ENCODE results near the gene FAU.

FAU gene

DNA sequence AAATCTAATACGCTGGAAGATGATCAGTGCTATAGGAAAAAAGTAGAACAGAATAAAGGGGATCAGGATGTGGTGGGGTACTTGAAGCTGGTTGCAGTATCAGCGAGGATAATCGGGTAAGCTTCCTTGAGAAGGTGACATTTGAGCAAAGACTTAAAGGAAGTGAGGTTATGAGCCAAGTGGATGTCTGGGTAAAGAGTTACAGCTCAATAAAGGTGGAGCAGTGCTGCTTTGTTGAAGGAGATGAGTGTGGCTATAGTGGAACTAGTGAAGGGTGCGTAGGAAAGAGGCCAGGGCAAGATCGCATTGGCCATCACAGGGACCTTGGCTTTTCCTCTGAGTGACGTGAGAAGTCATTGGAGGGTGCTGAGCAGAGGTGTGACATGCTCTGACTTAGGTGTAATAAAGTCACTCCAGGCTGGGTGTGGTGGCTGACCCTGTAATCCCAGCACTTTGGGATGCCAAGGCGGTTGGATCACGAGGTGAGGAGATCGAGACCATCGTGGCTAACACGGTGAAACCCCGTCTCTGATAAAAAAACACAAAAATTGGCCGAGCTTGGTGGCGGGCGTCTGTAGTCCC, 14.7 kb upstream of the FAU start:
- H3K4me3 ChIP-seq (ENCODE audit: low read depth in 1 of 2, low read length in 2 of 2) = no peak overlapping the region
- H3K4me1 ChIP-seq (ENCODE audit: control insufficient read depth in 1 of 2, insufficient read depth in 2 of 2, low read length in 2 of 2) = peaks cover 31 to 37% of the 10 kb centered on the region in 2 donors
- H3K27ac ChIP-seq (ENCODE audit: low read depth, low read length) = no peak overlapping the region
- H3K9ac ChIP-seq (ENCODE audit: low read depth in 1 of 2, low read length in 2 of 2) = peak overlapping the region in 1 of 2 donors; percentile 19
- no peaks in the 10 kb centered on the region for H3K27me3 ChIP-seq (ENCODE audit: control insufficient read depth in 1 of 2, insufficient read depth in 2 of 2, low read length in 2 of 2)
- H3K36me3 ChIP-seq (ENCODE audit: control insufficient read depth in 1 of 2, insufficient read depth in 2 of 2, low read length in 2 of 2) = peaks cover 10 to 15% of the 10 kb centered on the region in 2 donors
- H3K9me3 ChIP-seq (ENCODE audit: control insufficient read depth in 1 of 2, low read length in 2 of 2) = no peaks in the 10 kb centered on the region

- H3K36me3 ChIP-seq (ENCODE audit: control insufficient read depth in 1 of 2, insufficient read depth in 2 of 2, low read length in 2 of 2) = peaks cover 19 to 24% of the 10 kb centered on the region in 2 donors
- no peaks in the 10 kb centered on the region for H3K27me3 ChIP-seq (ENCODE audit: control insufficient read depth in 1 of 2, insufficient read depth in 2 of 2, low read length in 2 of 2)
- no peaks in the 10 kb centered on the region for H3K9me3 ChIP-seq (ENCODE audit: control insufficient read depth in 1 of 2, low read length in 2 of 2)
- H3K9ac ChIP-seq (ENCODE audit: low read depth in 1 of 2, low read length in 2 of 2) = peak overlapping the region; percentile 85 to 99
- peaks cover 31 to 46% of the 10 kb centered on the region in 2 donors for H3K4me1 ChIP-seq (ENCODE audit: control insufficient read depth in 1 of 2, insufficient read depth in 2 of 2, low read length in 2 of 2)
- H3K4me3 ChIP-seq (ENCODE audit: low read depth in 1 of 2, low read length in 2 of 2) = peak overlapping the region; percentile 78 to 94
- peak overlapping the region; percentile 97 for H3K27ac ChIP-seq (ENCODE audit: low read depth, low read length)
These were observed 13.8 kb upstream of the FAU start for GRCh38 chr11:65135633-65136145.

DNA sequence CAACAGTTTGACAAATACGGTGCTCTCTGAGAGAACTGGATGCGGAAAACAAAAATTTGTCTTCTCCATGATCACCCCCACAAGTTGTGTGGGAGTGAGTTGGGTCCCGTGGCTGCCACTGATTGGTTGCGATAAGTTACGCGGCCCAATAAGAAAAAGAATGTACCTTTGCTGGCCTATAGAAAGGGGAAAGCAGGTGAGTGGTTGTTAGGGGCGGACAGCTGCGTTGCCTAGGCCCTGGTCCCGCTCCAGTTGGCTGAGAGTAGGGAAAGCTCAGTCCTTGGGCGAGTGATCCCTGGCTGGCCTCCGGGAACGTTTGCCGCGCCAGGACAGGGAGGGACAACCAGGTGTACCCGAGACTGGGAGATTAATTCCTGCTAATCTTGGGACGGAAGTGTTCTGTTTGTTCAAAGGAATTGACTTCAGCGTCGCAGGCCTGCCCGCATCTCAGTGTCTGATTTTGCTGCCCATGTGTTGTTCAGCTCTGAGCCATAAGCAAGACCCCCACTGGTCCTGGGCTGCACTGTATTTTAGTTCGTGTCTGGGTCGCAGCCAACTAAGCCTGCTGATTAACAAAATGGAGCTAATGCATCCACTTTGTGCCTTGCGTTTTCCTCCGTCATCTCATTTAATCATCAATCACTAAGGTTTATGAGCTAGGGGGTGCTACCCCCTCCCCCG, 13.2 kb upstream of the FAU start:
- Histone ChIP-seq H3K27ac (ENCODE audit: low read depth, low read length) (peak overlapping the region; percentile 97), H3K4me3 (ENCODE audit: low read depth in 1 of 2, low read length in 2 of 2) (peak overlapping the region; percentile 78 to 94), H3K9me3 (ENCODE audit: control insufficient read depth in 1 of 2, low read length in 2 of 2) (no peaks in the 10 kb centered on the region), H3K27me3 (ENCODE audit: control insufficient read depth in 1 of 2, insufficient read depth in 2 of 2, low read length in 2 of 2) (no peaks in the 10 kb centered on the region), H3K9ac (ENCODE audit: low read depth in 1 of 2, low read length in 2 of 2) (peak overlapping the region; percentile 85 to 99), H3K4me1 (ENCODE audit: control insufficient read depth in 1 of 2, insufficient read depth in 2 of 2, low read length in 2 of 2) (peaks cover 31 to 46% of the 10 kb centered on the region in 2 donors), H3K36me3 (ENCODE audit: control insufficient read depth in 1 of 2, insufficient read depth in 2 of 2, low read length in 2 of 2) (peaks cover 22 to 29% of the 10 kb centered on the region in 2 donors)

GRCh38 chr11:65134240-65134951, 12.5 kb upstream of the FAU start, which contains the start of gene SYVN1:
SYVN1 (minus strand) TSS chr11:65134519; CDS start chr11:65133601, 918 bp downstream.
- peaks cover 31 to 46% of the 10 kb centered on the region in 2 donors for H3K4me1 ChIP-seq (ENCODE audit: control insufficient read depth in 1 of 2, insufficient read depth in 2 of 2, low read length in 2 of 2)
- no peaks in the 10 kb centered on the region for H3K9me3 ChIP-seq (ENCODE audit: control insufficient read depth in 1 of 2, low read length in 2 of 2)
- peak within 1 kb of the TSS; percentile 97 for H3K27ac ChIP-seq (ENCODE audit: low read depth, low read length)
- peak within 1 kb of the TSS; percentile 85 to 99 for H3K9ac ChIP-seq (ENCODE audit: low read depth in 1 of 2, low read length in 2 of 2)
- peak within 1 kb of the TSS; percentile 78 to 94 for H3K4me3 ChIP-seq (ENCODE audit: low read depth in 1 of 2, low read length in 2 of 2)
- no peaks in the 10 kb centered on the region for H3K27me3 ChIP-seq (ENCODE audit: control insufficient read depth in 1 of 2, insufficient read depth in 2 of 2, low read length in 2 of 2)
- H3K36me3 ChIP-seq (ENCODE audit: control insufficient read depth in 1 of 2, insufficient read depth in 2 of 2, low read length in 2 of 2) = peaks cover 28 to 36% of the 10 kb centered on the region in 2 donors

GRCh38 chr11:65133724-65134123, 11.8 kb upstream of the FAU start:
- Histone ChIP-seq H3K27ac (ENCODE audit: low read depth, low read length) (peak overlapping the region; percentile 97), H3K4me1 (ENCODE audit: control insufficient read depth in 1 of 2, insufficient read depth in 2 of 2, low read length in 2 of 2) (peaks cover 31 to 46% of the 10 kb centered on the region in 2 donors), H3K9ac (ENCODE audit: low read depth in 1 of 2, low read length in 2 of 2) (peak overlapping the region; percentile 85 to 99), H3K36me3 (ENCODE audit: control insufficient read depth in 1 of 2, insufficient read depth in 2 of 2, low read length in 2 of 2) (peaks cover 33 to 43% of the 10 kb centered on the region in 2 donors), H3K9me3 (ENCODE audit: control insufficient read depth in 1 of 2, low read length in 2 of 2) (no peaks in the 10 kb centered on the region), H3K4me3 (ENCODE audit: low read depth in 1 of 2, low read length in 2 of 2) (peak overlapping the region; percentile 78 to 94), H3K27me3 (ENCODE audit: control insufficient read depth in 1 of 2, insufficient read depth in 2 of 2, low read length in 2 of 2) (no peaks in the 10 kb centered on the region)

- Histone ChIP-seq H3K9me3 (ENCODE audit: control insufficient read depth in 1 of 2, low read length in 2 of 2) (no peaks in the 10 kb centered on the region), H3K27me3 (ENCODE audit: control insufficient read depth in 1 of 2, insufficient read depth in 2 of 2, low read length in 2 of 2) (no peaks in the 10 kb centered on the region), H3K36me3 (ENCODE audit: control insufficient read depth in 1 of 2, insufficient read depth in 2 of 2, low read length in 2 of 2) (peaks cover 39 to 49% of the 10 kb centered on the region in 2 donors), H3K4me1 (ENCODE audit: control insufficient read depth in 1 of 2, insufficient read depth in 2 of 2, low read length in 2 of 2) (peaks cover 31 to 46% of the 10 kb centered on the region in 2 donors), H3K9ac (ENCODE audit: low read depth in 1 of 2, low read length in 2 of 2) (peak overlapping the region; percentile 85 to 99), H3K27ac (ENCODE audit: low read depth, low read length) (peak overlapping the region; percentile 97), H3K4me3 (ENCODE audit: low read depth in 1 of 2, low read length in 2 of 2) (peak overlapping the region; percentile 78 to 94)
These were observed 11.2 kb upstream of the FAU start for GRCh38 chr11:65132988-65133700.

DNA sequence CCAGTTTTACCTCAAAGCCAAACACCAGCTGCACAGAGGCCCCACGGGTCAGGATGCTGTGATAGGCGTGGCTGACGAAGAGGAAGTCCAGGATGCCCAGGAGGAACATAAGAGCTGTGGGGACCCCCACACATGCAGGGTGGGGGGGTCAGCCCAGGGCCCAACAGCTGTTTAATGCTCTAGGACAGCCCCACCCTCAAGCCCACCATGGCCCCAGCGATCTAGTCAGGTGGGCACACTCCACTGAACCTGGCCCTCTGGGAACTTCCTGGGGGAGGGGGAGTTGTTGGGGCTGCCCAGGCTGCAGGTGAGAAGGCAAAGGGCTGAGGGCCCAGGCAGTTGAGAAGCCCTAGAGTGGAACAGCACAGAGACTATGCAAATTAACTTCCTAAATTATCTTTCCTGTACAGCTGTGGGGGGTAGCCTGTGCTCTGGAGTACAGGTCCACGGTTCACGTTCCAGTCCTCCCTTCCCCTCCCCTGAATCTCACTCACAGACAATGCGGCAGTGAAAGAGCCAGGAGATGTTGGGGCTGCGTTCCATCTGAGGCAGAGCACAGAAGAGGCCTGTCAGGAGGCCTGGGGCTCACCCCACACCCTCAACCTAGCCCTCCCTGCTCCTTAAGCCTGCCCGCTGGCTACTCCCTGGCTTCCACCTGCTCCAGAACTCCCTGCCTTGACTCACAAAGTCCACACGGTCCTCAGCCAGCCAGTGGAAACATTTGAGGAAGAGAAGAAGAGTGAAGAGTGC, 10.5 kb upstream of the FAU start:
- H3K27me3 ChIP-seq (ENCODE audit: control insufficient read depth in 1 of 2, insufficient read depth in 2 of 2, low read length in 2 of 2) = no peaks in the 10 kb centered on the region
- peak overlapping the region; percentile 85 to 99 for H3K9ac ChIP-seq (ENCODE audit: low read depth in 1 of 2, low read length in 2 of 2)
- H3K9me3 ChIP-seq (ENCODE audit: control insufficient read depth in 1 of 2, low read length in 2 of 2) = no peaks in the 10 kb centered on the region
- H3K36me3 ChIP-seq (ENCODE audit: control insufficient read depth in 1 of 2, insufficient read depth in 2 of 2, low read length in 2 of 2) = peaks cover 45 to 55% of the 10 kb centered on the region in 2 donors
- H3K27ac ChIP-seq (ENCODE audit: low read depth, low read length) = peak overlapping the region; percentile 46
- H3K4me1 ChIP-seq (ENCODE audit: control insufficient read depth in 1 of 2, insufficient read depth in 2 of 2, low read length in 2 of 2) = peaks cover 31 to 46% of the 10 kb centered on the region in 2 donors
- H3K4me3 ChIP-seq (ENCODE audit: low read depth in 1 of 2, low read length in 2 of 2) = peak overlapping the region; percentile 78 to 94

DNA sequence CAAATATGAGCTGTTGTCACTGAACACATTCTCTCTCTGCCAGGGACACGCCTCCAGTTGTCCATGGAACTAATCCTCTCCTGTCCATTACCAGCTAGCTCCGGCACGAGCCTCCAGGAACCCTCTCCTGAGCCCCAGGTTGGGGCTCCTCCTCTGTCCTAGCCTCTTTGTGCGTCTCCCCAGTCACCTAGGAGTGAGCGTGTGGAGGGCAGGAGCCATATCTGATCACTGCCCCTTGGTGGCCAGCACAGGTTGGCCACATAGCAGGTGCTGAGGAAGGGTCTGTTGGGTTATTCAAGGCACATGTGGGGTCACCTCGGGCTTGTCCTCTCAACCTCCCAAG, 9.9 kb upstream of the FAU start:
- Histone ChIP-seq H3K4me3 (ENCODE audit: low read depth in 1 of 2, low read length in 2 of 2) (no peak overlapping the region), H3K9ac (ENCODE audit: low read depth in 1 of 2, low read length in 2 of 2) (no peak overlapping the region), H3K27ac (ENCODE audit: low read depth, low read length) (no peak overlapping the region), H3K9me3 (ENCODE audit: control insufficient read depth in 1 of 2, low read length in 2 of 2) (no peaks in the 10 kb centered on the region), H3K4me1 (ENCODE audit: control insufficient read depth in 1 of 2, insufficient read depth in 2 of 2, low read length in 2 of 2) (peaks cover 33 to 46% of the 10 kb centered on the region in 2 donors), H3K36me3 (ENCODE audit: control insufficient read depth in 1 of 2, insufficient read depth in 2 of 2, low read length in 2 of 2) (peaks cover 47 to 61% of the 10 kb centered on the region in 2 donors), H3K27me3 (ENCODE audit: control insufficient read depth in 1 of 2, insufficient read depth in 2 of 2, low read length in 2 of 2) (no peaks in the 10 kb centered on the region)

GRCh38 chr11:65131417-65131776, 9.5 kb upstream of the FAU start:
- H3K36me3 ChIP-seq (ENCODE audit: control insufficient read depth in 1 of 2, insufficient read depth in 2 of 2, low read length in 2 of 2) = peaks cover 51 to 65% of the 10 kb centered on the region in 2 donors

More at GRCh38 chr11:65131417-65131776, 9.5 kb upstream of the FAU start:
- no peaks in the 10 kb centered on the region for H3K27me3 ChIP-seq (ENCODE audit: control insufficient read depth in 1 of 2, insufficient read depth in 2 of 2, low read length in 2 of 2)
- H3K4me3 ChIP-seq (ENCODE audit: low read depth in 1 of 2, low read length in 2 of 2) = no peak overlapping the region
- peaks cover 31 to 41% of the 10 kb centered on the region in 2 donors for H3K4me1 ChIP-seq (ENCODE audit: control insufficient read depth in 1 of 2, insufficient read depth in 2 of 2, low read length in 2 of 2)
- H3K27ac ChIP-seq (ENCODE audit: low read depth, low read length) = no peak overlapping the region
- H3K9ac ChIP-seq (ENCODE audit: low read depth in 1 of 2, low read length in 2 of 2) = no peak overlapping the region
- no peaks in the 10 kb centered on the region for H3K9me3 ChIP-seq (ENCODE audit: control insufficient read depth in 1 of 2, low read length in 2 of 2)

Measured in duodenal mucosa (tissue), 2 donors.